Mesenchymal stem cell (in vitro differentiated cells and primary cell): ENCODE data around the gene GREM2.
A peak's percentile ranks its signal among the peaks of the same experiment; 100 is the strongest.

Source experiments
- DNase-seq: peaks from one replicate; pipeline ENCODE4 v3.0.0-alpha.2; 2013
- H2AFZ ChIP-seq: one replicate; pipeline ENCODE4 v1.6.1; 2013; ENCODE audit warnings: low read depth, mild to moderate bottlenecking, control low read depth, inconsistent platforms, low read length, moderate library complexity
- H2AK5ac ChIP-seq: 2 replicates; pipeline ENCODE4 v1.6.1; 2013; ENCODE audit warnings: low read length, moderate library complexity, mild to moderate bottlenecking, inconsistent platforms; ENCODE audit not compliant: severe bottlenecking
- H2BK120ac ChIP-seq: one replicate; pipeline ENCODE4 v1.6.1; 2013; ENCODE audit warnings: low read depth, mild to moderate bottlenecking, inconsistent platforms, low read length, moderate library complexity
- H2BK12ac ChIP-seq, 2 experiments: one replicate each; pipeline ENCODE4 v1.6.1; 2013; ENCODE audit warnings: inconsistent platforms in 2 of 2, low read length in 2 of 2, mild to moderate bottlenecking in 2 of 2, moderate library complexity in 2 of 2, control low read depth in 1 of 2
- H2BK15ac ChIP-seq: one replicate; pipeline ENCODE4 v1.6.1; 2013; ENCODE audit warnings: mild to moderate bottlenecking, low read depth, inconsistent platforms; ENCODE audit not compliant: poor library complexity, severe bottlenecking
- H2BK5ac ChIP-seq: 2 replicates; pipeline ENCODE4 v1.6.1; 2013; ENCODE audit warnings: low read depth, mild to moderate bottlenecking, low read length, control low read depth, inconsistent platforms; ENCODE audit not compliant: poor library complexity, severe bottlenecking
- H3K14ac ChIP-seq, 2 experiments: one replicate each; pipeline ENCODE4 v1.6.1; 2013; ENCODE audit warnings: inconsistent platforms in 2 of 2, low read length in 2 of 2, control low read depth in 1 of 2, mild to moderate bottlenecking in 1 of 2, moderate library complexity in 1 of 2
- H3K18ac ChIP-seq, 2 experiments: one replicate each; pipeline ENCODE4 v1.6.1; 2013; ENCODE audit warnings: inconsistent platforms in 2 of 2, low read length in 2 of 2, control low read depth in 1 of 2, low read depth in 1 of 2, mild to moderate bottlenecking in 1 of 2
- H3K23ac ChIP-seq, 2 experiments: one replicate each; pipeline ENCODE4 v1.6.1; 2013; ENCODE audit warnings: inconsistent platforms in 2 of 2, low read length in 2 of 2, mild to moderate bottlenecking in 2 of 2, moderate library complexity in 2 of 2, control low read depth in 1 of 2
- H3K27ac ChIP-seq: 2 replicates; pipeline ENCODE4 v1.5.1; 2013; ENCODE audit warnings: mild to moderate bottlenecking, moderate library complexity, low read length, control low read depth, inconsistent platforms; ENCODE audit not compliant: poor library complexity, severe bottlenecking
- H3K27me3 ChIP-seq, 2 experiments: 2 replicates each; pipeline versions ENCODE4 v1.6.1 to v1.7.0; 2013; ENCODE audit warnings: low read length in 2 of 2, mild to moderate bottlenecking in 2 of 2, moderate library complexity in 2 of 2, control low read depth in 1 of 2, inconsistent platforms in 1 of 2; ENCODE audit not compliant: control insufficient read depth in 1 of 2, insufficient read depth in 1 of 2
- H3K36me3 ChIP-seq, 2 experiments: 2 replicates each; pipeline versions ENCODE4 v1.6.1 to v1.7.0; 2013; ENCODE audit warnings: low read length in 2 of 2, control low read depth in 1 of 2, inconsistent platforms in 1 of 2, low read depth in 1 of 2, mild to moderate bottlenecking in 1 of 2; ENCODE audit not compliant: insufficient read depth in 2 of 2, control insufficient read depth in 1 of 2
- H3K4ac ChIP-seq, 2 experiments: one replicate each; pipeline ENCODE4 v1.6.1; 2013; ENCODE audit warnings: inconsistent platforms in 2 of 2, low read length in 2 of 2, mild to moderate bottlenecking in 2 of 2, moderate library complexity in 2 of 2, control low read depth in 1 of 2, low read depth in 1 of 2
- H3K4me1 ChIP-seq: 2 replicates; pipeline ENCODE4 v1.6.1; 2013; ENCODE audit warnings: low read depth, low read length, control low read depth; ENCODE audit not compliant: control insufficient read depth, insufficient read depth
- H3K4me2 ChIP-seq: 2 replicates; pipeline ENCODE4 v1.6.1; 2013; ENCODE audit warnings: low read length, mild to moderate bottlenecking, inconsistent platforms; ENCODE audit not compliant: poor library complexity, severe bottlenecking
- H3K4me3 ChIP-seq, 2 experiments: 2 replicates each; pipeline versions ENCODE4 v1.5.1 to v1.7.0; 2013; ENCODE audit warnings: low read length in 2 of 2, mild to moderate bottlenecking in 2 of 2, control low read depth in 1 of 2, low read depth in 1 of 2; ENCODE audit not compliant: insufficient read depth in 1 of 2
- H3K79me1 ChIP-seq: replicated peaks from 2 replicates; pipeline ENCODE4 v1.6.1; 2013; ENCODE audit warnings: mild to moderate bottlenecking, control low read depth, low read length, inconsistent platforms; ENCODE audit not compliant: poor library complexity, severe bottlenecking
- H3K9ac ChIP-seq: 2 replicates; pipeline ENCODE4 v1.7.0; 2013; ENCODE audit warnings: mild to moderate bottlenecking, low read length, moderate library complexity
- H3K9me3 ChIP-seq: 2 replicates; pipeline ENCODE4 v1.7.0; 2013; ENCODE audit warnings: mild to moderate bottlenecking, low read length; ENCODE audit not compliant: control insufficient read depth
- H4K8ac ChIP-seq: one replicate; pipeline ENCODE4 v1.6.1; 2013; ENCODE audit warnings: inconsistent platforms, mild to moderate bottlenecking, low read length, moderate library complexity
- H4K91ac ChIP-seq: one replicate; pipeline ENCODE4 v1.6.1; 2013; ENCODE audit warnings: mild to moderate bottlenecking, low read length, inconsistent platforms
- WGBS: methylation state at CpG from one replicate; pipeline ENCODE4 v1.1.7; 2013; ENCODE audit warnings: mixed read lengths; 5-methylcytosine and 5-hydroxymethylcytosine counted together

Gene GREM2

GRCh38 chr1:240613356-240614142, 1.6 kb upstream of the GREM2 start:
- Histone ChIP-seq H2BK12ac (no peak overlapping the region), H4K8ac (no peak overlapping the region), H3K4me2 (no peak overlapping the region), H3K27ac (no peak overlapping the region), H3K4ac (no peak overlapping the region), H3K36me3 (no peaks in the 10 kb centered on the region), H2BK120ac (no peak overlapping the region), H4K91ac (no peak overlapping the region), H3K9me3 (no peaks in the 10 kb centered on the region), H2BK5ac (no peak overlapping the region), H3K4me1 (no peaks in the 10 kb centered on the region), H3K79me1 (peaks cover 2% of the 10 kb centered on the region), H3K27me3 (peaks cover 0 to 5% of the 10 kb centered on the region in 2 experiments), H2BK15ac (no peak overlapping the region), H2AFZ (no peak overlapping the region), H2AK5ac (no peak overlapping the region), H3K4me3 (no peak overlapping the region), H3K23ac (no peak overlapping the region), H3K14ac (no peak overlapping the region), H3K9ac (no peak overlapping the region), H3K18ac (no peak overlapping the region)
- 60% methylated on average over 4 of the region's 5 CpGs for WGBS
- no peak for DNase-seq

GRCh38 chr1:240612811-240613210, 856 bp upstream of the GREM2 start:
- WGBS = 66% methylated on average over 6 of the region's 6 CpGs
- Histone ChIP-seq H3K4me2 (no peak overlapping the region), H3K23ac (no peak overlapping the region), H2BK5ac (no peak overlapping the region), H3K79me1 (peaks cover 2% of the 10 kb centered on the region), H2BK120ac (no peak overlapping the region), H3K9ac (peak overlapping the region; percentile 88), H3K14ac (no peak overlapping the region), H2BK12ac (no peak overlapping the region), H4K8ac (no peak overlapping the region), H3K36me3 (no peaks in the 10 kb centered on the region), H2BK15ac (no peak overlapping the region), H4K91ac (no peak overlapping the region), H3K18ac (no peak overlapping the region), H3K4ac (no peak overlapping the region), H3K27ac (no peak overlapping the region), H2AFZ (no peak overlapping the region), H3K9me3 (no peaks in the 10 kb centered on the region), H3K4me1 (no peaks in the 10 kb centered on the region), H2AK5ac (no peak overlapping the region), H3K4me3 (peak overlapping the region in 1 of 2 experiments; percentile 90), H3K27me3 (peaks cover 0 to 5% of the 10 kb centered on the region in 2 experiments)
- DNase-seq = no peak

- H3K4me3 ChIP-seq = peak overlapping the region in 1 of 2 experiments; percentile 90
Measured at GRCh38 chr1:240611228-240611618, 732 bp downstream of the GREM2 start.

GRCh38 chr1:240610636-240611035, 1.3 kb downstream of the GREM2 start:
- DNase-seq = no peak
- Histone ChIP-seq H2AFZ (no peak overlapping the region), H3K4me2 (peak overlapping the region; percentile 9), H3K4me1 (no peaks in the 10 kb centered on the region), H3K36me3 (no peaks in the 10 kb centered on the region), H3K27ac (no peak overlapping the region), H2BK5ac (no peak overlapping the region), H3K23ac (no peak overlapping the region), H2BK15ac (no peak overlapping the region), H4K91ac (no peak overlapping the region), H2BK12ac (peak overlapping the region in 1 of 2 experiments; percentile 32), H2BK120ac (no peak overlapping the region), H2AK5ac (no peak overlapping the region), H3K9me3 (no peaks in the 10 kb centered on the region), H3K4me3 (peak overlapping the region in 1 of 2 experiments; percentile 90), H3K9ac (peak overlapping the region; percentile 88), H3K18ac (no peak overlapping the region), H3K79me1 (peaks cover 2% of the 10 kb centered on the region), H3K14ac (no peak overlapping the region), H3K27me3 (peaks cover 0 to 5% of the 10 kb centered on the region in 2 experiments), H4K8ac (no peak overlapping the region), H3K4ac (no peak overlapping the region)
- WGBS = 91% methylated on average over 6 of the region's 6 CpGs

More at GRCh38 chr1:240611228-240611618, 732 bp downstream of the GREM2 start:
- DNase-seq = no peak
- Histone ChIP-seq H4K91ac (no peak overlapping the region), H4K8ac (no peak overlapping the region), H3K27ac (no peak overlapping the region), H3K4ac (no peak overlapping the region), H2BK120ac (no peak overlapping the region), H3K79me1 (peaks cover 2% of the 10 kb centered on the region), H3K36me3 (no peaks in the 10 kb centered on the region), H3K9ac (peak overlapping the region; percentile 88), H3K4me1 (no peaks in the 10 kb centered on the region), H3K4me2 (peak overlapping the region; percentile 97), H3K14ac (no peak overlapping the region), H3K9me3 (no peaks in the 10 kb centered on the region), H2BK5ac (no peak overlapping the region), H3K23ac (no peak overlapping the region), H2AK5ac (no peak overlapping the region), H2BK12ac (no peak overlapping the region), H3K18ac (no peak overlapping the region), H2AFZ (no peak overlapping the region), H3K27me3 (peaks cover 0 to 5% of the 10 kb centered on the region in 2 experiments), H2BK15ac (no peak overlapping the region)
- WGBS = 39% methylated on average over 11 of the region's 12 CpGs
